Stimulated activated CD4-positive, alpha-beta T cell treated with anti-CD3 and anti-CD28 coated beads, Interleukin-15, amount 100 ng/mL, for 48 hours (primary cell): ENCODE data around the gene INSM1.

Experiments
- DNase-seq, 2 donors: peaks; one replicate each; pipeline ENCODE4 v3.0.0-alpha.2; 2020; ENCODE audit warnings: low read depth in 2 of 2

INSM1 gene

DNA sequence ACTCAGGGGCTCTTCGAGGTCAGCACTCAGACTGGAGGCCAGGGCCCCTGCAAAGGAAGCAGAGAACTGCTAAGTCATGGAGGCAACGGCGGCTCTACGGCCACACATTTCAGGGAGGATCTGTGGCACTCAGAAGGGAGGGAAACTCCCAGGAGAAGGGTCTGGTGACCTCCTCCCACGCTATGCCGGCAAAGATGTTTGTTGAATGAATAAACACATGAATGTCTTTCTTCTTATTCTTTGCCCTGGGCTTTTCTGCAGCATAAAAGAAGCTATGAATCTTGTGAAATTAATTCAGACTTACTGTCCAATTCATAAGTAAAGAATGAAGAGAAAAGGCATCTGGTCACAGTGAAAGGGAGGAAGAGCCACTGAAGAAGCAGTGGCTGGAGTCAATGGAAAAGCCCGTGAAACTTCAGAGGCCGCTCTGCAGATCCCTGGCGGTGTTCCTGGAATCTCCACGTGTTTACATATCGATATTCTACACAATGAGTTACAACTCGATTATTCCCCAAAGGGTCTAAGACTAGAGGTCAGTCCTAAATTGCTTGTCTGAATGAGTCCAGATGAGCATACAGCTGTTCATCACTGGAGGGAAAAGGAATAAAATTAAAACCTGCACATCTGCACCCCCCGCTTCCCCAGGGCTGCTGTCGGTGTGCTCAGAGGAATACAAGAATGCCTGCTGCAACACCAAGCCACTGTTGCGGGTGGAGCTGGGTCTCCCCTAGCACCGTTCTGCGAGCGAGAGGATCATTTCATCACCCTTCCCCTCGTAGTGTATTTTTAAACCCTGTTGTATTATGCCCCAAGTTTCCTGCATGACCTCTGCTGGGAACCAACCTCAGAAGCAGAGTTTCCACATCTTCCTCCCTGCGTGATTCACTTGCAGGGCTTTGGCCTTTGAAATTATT, 25.6 kb downstream of the INSM1 start:
- no peak for DNase-seq

DNA sequence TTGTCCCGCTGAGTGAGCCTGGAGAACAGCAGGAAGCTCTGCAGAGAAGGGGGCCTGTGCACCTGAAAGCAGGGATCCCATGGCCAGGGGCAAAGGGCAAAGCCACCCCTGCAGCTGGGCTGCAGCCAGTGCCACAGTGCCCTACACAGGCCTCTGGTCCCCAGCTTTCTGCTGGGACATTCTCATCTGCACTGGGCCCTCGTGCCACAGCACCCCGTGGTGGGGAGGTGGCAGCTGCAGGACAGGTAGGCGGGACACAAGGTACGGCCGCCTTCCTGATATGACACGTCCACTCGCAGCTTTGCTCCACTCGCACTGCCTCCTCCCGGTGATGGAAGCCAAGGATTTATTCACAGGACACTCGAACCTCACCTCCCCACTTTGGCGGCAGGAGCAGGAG, 27.2 kb downstream of the INSM1 start:
- no peak for DNase-seq

DNA sequence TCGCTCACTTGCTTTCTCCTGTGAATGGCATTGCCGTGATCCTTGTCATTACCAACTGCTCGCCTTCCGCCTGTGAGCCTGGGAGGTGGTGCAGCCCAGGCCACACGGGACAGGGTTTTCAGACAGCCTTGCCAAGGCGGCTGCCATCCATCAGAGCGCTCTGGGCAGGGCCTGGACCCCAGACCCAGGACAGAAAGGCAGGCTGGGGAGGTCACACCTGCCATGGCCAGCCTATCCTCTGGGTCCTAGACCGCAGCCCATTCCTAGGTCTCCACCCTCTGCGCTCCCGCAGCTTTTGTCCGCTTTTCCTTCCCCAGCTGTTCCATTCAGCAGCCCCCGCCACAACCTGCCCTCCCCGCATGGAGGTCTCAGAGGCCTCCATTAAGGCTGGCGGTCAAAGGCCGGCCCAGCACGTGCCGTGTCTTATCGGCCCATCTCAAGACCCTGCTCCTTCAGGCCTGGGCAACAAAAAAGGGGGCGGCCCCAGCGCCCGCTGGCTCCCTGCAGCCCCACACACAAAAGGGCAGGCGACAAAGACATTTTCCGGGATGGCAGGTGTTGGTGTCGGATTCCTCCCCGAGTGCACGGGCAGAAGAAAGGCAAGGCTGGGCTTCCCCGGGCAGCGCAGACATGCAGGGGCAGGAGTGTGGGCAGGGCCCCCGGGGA, 28.1 kb downstream of the INSM1 start:
- DNase-seq = no peak

DNA sequence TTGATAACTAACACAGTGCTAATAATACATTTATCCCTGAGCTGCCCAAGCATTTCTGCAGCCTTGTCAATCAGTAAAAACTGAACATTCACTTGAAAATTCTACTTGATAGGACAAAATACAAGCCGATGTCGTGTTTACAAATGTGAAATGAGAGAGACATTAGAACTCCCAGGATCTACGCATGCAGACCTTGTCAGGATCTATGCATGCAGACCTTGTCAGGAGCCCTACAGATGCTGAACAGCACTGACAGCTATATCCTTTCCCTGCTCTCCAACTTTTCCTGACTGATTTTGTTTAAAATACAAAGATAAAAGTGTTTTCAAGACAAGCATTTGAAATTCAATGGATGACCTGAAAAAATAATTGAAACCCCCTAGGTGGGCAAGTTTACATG, 28.9 kb downstream of the INSM1 start:
- no peak for DNase-seq

DNA sequence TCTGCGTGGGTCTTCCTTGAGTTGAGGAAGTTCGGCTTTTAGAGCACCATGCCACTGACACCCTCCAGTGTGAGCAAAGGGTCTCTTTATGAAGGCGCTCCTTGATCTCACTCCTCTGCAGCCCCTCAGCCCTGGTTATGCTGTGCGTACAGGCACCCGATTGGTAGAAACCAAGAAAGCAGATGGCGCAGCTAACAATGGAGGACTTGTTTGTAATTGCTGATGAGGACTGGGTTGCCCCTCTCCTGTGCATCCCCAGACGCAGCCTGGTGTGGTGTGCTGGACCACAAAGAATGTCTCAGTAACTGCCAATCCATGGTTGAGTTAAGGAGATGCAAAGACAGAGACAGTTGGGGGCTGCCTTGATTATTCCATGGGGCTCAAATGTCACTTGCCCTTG, 30.2 kb downstream of the INSM1 start:
- DNase-seq = no peak

DNA sequence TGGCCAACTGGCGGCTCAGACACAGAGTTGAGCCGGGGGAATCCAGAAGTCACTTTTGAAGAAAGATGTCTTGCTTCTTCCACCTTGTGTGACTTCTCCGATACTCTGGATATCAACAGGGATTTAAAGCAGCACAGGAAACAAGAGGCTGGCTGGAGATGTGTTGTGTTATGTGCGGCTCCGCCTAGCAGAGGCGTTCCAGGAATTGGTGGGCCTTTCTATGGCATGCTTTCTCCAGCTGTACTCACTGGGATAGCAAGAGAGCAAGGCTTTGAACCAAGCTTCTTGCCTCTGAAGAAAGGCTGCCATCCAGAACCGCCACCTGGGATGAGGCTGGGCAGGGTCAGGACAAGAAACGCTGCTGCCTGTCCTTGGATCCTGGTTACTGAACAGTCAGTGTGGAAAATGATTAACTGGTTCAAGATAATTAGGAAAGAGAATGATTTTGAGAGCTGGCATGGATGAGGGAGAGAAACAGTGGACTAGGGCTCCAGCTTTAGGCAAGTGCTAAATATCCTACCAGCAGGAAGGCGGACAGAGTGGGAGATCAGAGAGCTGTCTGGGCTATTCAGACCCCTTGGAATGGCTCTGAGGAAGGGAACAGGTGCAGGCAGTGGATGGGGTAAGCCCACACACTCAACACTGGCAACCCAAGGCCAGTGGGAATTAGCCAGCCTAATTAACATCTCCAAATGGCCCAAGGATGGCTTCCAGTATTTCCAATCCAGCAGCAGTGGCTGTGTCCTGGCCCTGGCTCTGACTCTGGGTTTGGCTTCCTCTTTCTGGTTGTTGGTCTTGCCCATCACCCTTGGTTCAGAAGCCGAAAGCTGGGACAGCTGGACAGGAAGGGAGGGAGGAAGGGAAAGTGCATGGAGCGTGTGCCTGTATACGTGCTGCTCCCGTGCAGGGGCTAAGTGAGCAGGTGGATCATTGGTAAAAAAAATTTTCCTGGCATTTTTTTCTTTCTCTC, 31.9 kb downstream of the INSM1 start:
- no peak for DNase-seq

DNA sequence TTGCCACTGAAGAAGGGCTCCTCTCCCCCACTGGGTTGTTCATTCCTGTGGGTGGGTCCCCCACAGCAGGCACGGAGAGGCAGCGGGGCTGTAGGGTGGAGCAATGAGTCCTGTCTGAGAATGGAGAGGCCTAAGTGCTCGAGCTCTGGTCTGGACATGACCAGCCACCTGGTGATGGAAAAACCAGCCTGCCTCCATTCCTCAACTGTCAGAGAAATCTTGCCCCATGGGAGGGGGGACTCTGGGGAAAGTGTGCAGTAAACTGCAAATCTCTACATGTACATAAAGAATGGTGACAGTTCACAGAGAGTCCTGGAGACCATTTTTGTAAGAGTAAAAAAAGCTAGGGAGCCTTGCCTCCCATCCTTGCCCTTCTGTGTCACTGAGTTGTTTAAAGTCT, 34.1 kb downstream of the INSM1 start:
- no peak for DNase-seq

DNA sequence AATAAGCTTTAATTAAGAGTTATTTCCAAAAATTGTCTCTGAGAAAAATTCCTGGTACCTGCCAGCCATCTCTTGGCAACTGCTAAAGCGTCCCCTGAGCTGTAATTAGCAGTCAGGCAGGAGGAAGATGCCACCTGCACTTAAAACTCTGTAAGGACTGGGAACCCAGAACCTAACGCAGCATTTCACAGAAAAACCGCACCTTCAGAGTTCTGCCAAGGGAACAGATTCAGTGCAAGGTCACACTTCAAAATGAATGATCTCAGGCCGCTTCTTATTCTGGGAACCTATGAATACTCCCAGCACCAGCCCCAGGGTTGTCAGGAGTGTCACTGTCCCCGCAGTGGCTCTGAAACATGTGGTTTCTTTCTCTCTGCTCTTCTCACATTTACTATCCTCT, 36.7 kb downstream of the INSM1 start:
- no peak for DNase-seq

DNA sequence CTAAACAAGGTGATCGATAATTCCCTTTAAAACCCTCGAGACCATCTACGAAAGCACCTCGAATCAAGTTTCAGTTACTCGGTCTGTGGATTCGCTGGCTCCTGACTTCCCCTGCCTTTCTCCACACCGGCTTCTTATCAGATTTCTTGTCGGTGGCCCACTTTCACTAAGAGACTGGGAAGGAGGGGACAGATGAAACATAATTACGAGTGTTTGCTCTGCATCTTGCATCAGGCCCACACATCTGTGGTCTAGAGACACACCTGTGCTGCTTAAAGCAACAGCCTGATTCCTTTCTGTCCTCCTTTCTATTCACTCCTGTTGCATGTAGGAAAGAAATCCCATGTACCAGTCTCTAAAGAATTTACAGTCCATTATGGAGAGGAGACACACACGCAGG, 37.7 kb downstream of the INSM1 start:
- DNase-seq = no peak

DNA sequence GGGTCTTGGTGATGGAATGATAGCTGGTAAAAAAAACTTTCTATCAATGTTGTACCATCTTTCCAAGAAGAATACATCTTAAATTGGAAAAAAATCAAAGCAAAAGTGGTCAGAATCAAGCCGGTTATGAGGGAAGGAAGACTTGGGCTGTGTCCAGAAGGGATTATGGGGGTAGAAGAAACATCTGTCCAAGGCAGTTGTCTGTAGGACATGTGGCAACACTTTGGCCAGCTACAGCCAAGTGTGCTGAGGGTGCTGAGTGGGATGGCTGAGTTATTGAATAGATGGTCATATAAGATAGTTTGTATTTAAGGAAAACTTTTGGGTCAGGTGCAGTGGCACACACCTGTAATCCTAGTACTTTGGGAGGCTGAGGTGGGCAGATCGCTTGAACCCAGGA, 38.4 kb downstream of the INSM1 start:
- no peak for DNase-seq

DNA sequence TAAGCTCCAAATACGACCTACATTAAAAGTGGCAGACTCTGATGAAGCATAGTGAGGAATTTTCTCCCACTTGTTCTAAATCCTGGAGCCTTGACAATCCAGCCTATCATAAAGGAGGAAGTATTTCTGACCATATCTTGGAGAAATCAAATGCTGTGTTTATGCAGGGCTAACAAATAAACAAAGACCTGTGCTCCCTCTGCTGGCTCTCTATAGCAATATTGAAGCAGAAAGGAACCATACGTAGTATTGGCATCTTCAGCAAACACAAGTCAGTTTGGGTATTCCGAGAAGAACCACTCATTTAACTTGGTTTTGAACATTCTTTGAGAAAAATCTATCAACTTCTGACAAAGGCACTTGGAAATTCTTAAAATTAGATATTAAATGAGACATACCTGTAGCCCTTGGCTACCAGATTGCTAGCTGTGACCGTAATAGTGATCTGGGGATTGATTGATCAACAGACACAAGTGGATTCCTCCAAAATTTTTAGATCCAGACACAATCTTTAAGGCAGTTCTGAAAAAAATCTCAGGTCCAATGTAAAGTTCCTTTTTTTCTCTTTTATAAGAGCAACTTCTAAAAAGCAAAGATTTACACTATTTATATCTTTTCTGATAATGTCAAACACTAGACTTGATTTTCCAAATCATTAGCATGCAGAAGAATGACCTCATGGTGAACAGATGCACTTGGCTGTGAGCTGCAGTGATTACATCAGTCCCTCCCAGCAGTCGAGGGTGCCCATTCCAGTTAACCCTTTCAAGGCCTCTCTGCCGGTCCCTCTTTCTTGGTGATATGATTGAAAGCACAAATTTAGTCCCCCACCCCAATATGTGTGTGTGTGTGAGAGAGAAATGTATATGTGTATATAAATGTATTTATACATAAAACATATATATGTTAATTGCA, 40.2 kb downstream of the INSM1 start:
- no peak for DNase-seq

DNA sequence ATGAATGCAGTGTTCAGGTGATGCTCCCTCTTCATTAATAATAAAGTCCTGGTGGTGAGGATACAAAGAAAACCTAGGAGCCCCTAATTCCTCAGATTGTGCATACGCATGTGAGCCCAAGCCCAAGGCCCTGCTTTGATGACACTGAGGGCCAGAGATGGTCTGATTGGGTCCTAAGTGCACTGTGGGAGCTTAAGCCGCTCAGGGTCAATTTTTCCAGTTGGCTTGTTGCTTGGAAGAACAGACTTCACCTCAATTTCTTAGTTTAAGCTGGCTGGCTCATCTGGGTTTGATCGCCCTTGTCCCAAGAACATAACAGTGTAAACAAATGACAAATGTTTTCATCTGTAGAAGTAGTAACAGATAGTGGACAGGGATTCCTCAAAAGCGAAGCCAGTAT, 41.4 kb downstream of the INSM1 start:
- DNase-seq = no peak

DNA sequence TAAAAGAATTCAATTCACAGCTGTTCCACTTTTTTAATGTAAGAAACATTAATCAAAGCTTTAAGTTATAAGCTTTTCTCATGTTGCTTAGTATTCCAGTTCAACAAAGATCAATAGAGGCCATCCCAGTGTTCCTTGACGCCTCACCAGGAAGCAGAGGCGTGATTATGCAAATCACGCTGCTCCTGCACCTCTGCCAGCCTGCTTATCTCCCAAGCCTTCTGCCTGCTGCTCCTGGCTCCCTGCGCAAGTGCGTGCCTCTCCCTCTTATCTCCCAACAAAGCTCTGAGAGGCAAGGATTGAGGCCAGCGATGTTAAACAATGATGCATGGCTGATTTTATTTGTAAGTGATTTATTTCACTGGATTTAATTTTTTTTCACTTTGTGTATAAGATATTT, 42.8 kb downstream of the INSM1 start:
- DNase-seq = no peak

DNA sequence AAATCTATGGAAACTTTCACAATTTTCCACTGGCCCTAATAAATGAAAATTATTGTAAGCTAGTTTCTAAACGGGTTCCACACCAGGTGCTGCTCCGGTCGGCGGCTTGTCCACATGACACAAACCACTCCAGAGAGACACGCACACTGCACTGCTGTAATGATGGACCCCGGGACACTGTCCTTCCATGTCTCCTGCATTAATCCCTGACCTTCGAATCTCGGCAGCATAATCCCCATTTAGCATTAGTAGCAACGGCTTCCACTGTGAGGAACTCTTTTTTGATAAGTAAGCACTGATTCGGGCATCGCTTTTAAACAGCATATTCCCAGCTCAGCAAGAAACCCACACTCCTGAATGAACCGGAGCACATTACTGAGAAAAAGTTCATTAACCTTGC, 43.5 kb downstream of the INSM1 start:
- DNase-seq = no peak

DNA sequence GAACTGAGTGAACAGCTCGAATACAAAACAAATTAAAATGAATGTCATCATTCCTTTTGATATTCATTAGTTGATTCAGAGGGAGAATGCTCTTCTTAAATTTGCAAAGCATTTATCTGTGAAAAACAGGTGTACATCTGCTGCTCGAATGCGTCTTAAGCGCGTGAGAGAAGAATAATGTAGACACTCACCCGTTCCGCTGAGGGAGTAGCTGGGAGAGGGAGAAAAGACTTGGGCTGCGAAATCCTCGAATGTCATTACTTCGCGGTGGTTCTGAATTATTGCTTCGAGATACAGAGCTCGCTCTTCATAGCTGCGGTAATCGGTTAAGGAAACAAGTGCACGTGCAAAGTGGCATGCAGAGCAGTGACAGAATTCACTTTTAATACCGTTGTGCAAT, 43.9 kb downstream of the INSM1 start:
- no peak for DNase-seq

DNA sequence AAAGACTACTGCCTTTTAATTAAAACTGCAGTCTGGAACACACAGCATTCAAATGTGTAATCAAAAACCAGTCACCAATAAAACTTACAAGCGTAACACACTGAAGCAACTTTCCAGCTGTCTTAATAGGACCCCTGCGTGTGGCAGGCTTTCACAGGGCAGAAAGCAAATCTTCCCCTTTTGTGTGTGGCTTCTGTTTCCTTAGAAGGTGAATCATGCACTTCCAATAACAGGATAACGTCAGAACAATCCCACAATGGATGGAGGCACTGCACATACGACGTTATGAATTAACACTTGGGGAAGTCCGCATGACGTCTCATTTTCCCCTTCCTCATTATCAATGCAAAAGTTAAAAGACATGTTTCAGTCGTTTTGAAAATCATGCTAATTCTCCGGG, 44.8 kb downstream of the INSM1 start:
- DNase-seq = peak; percentile 17 to 21

DNA sequence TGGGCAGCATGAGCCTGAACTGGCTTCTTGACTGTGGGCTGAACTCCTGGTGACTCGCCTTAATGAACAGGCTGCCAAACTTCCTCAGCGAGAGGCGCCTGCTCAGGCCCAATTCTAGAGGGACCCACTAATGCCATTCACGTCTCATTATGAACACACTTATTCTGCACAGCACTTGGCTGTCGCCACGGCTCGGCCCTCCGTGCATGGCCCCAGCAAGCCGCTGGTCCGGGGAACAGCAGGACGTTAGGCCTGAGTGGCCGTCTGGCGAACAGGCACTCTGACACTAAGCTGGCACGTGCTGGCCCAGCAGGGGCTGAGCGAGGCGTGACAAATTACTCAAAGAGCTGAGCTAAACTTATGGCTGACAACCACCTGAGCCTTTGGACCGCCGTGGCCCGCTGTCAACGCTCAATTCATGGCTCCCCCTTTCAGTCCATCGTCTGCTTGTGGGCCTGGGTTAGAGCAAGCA, 45.9 kb downstream of the INSM1 start:
- no peak for DNase-seq

DNA sequence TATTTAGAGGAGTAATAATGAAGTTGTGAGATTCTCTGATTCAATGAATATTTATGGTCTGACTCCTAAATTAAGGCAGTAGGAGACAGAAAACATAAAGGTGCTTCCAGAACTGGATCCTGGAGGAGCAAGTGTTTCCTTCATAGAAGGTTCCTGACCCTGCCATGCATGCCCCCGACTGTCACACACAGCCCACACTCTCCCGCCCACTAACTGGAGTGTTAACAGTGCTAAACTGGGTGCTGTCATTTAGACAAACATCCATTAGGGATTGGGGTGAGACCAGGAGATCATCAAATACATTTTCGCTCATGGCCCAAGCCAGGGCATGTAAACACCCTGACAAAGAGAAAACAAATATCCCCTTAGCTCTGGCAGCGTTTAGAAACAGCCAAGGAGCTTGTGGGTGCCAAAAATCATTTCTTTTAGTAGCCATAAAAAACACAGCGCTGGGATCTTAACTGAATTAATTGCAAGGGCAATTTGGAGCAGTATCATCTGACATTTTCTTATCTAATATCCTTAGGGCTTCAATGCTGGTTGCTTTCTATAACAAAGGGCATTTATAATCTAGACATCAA, 46.8 kb downstream of the INSM1 start:
- no peak for DNase-seq

DNA sequence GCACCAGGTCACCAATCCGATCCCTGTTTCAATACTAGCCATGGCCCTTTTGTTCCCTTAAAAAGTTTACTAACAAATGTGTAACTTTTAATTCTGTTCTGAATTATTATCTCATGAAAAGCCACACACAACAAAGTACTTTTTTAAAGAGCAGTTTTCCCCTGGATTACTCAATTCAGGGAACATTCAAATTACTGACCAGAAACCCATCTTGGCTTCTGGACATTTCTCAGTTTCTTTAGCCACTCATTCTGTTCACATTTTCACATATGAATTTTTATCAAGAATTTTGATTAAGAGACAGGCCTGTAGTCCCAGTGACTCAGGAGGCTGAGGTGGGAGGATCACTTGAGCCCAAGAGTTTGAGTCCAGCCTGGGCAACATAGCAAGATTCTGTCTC, 47.4 kb downstream of the INSM1 start:
- no peak for DNase-seq

DNA sequence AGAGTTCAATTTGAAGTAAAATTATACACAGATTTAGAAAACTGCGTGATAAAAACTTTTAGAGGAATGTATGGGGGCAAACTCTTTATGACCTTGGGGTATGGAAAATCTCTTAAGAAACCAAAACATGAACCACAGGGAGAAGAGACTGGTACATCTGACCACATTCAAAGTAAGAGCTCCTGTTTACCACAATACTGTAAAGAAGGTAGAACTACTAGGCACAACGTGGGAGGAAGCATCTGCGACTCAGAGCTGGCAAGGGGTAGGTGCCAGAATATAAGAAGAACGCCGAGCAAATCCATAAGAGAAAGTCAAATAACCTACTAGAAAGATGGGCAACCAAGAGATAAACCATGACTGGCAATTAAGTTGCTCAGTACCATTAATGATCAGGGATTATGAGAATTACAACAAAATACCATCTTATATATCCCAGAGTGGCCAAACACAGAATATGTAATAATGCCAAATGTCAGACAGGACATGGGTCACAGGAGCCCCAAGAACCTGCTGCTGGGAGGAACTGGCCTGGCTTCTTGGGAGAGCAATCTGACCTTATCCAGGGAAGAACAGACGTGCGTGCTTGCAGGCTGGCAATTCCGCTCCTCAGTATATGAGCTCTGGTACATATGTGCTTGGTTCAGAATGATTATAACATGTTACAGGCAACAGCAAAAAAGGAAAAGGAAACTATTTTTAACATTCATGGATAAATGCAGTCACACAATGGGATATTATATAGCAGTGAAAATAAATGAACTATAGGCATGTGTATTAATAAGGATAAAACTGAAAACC, 50.2 kb downstream of the INSM1 start:
- DNase-seq = no peak
